ENCODE results near the gene C11orf71.

The C11orf71 gene

GRCh38 chr11:114412946-114413345 is 12.6 kb upstream of the C11orf71 start:
- no peak for TF ChIP-seq TCF12 (IDR thresholded peaks at IDR 0.05; ENCODE audit: low read depth)
- TF ChIP-seq EP300 (IDR thresholded peaks at IDR 0.05; ENCODE audit: borderline replicate concordance) = no peak

GRCh38 chr11:114401311-114401710 is 1.0 kb upstream of the C11orf71 start:
- no peak for TF ChIP-seq EGR1 (IDR thresholded peaks at IDR 0.05)
- TF ChIP-seq TAF1 (IDR thresholded peaks at IDR 0.05; ENCODE audit: low read depth) = no peak
- no peak for TF ChIP-seq MAX (IDR thresholded peaks at IDR 0.05)
- TF ChIP-seq TEAD4 (IDR thresholded peaks at IDR 0.05) = no peak

- TF ChIP-seq FOXM1 (IDR thresholded peaks at IDR 0.05; ENCODE audit: borderline replicate concordance, low read depth) (no peak), CEBPB (IDR thresholded peaks at IDR 0.05) (peak; percentile 90; the same call in 1 of the 2 replicates)
Observed at GRCh38 chr11:114400915-114401223, 558 bp upstream of the C11orf71 start.

- TF ChIP-seq TEAD4 (IDR thresholded peaks at IDR 0.05) (no peak), CEBPB (IDR thresholded peaks at IDR 0.05) (peak; percentile 19; the same call in 1 of the 2 replicates), MAX (IDR thresholded peaks at IDR 0.05) (peak; percentile 93), YY1 (IDR thresholded peaks at IDR 0.05; ENCODE audit: low read depth) (no peak), RAD21 (IDR thresholded peaks at IDR 0.05; ENCODE audit: low read depth) (no peak), EGR1 (IDR thresholded peaks at IDR 0.05) (no peak)
Observed at GRCh38 chr11:114399490-114400215, 658 bp downstream of the C11orf71 start.

GRCh38 chr11:114398303-114398920 is 1.9 kb downstream of the C11orf71 start:
- no peak for TF ChIP-seq REST (IDR thresholded peaks at IDR 0.05; ENCODE audit: low read depth)
- no peak for TF ChIP-seq MAX (IDR thresholded peaks at IDR 0.05)
- no peak for TF ChIP-seq ZBTB7A (IDR thresholded peaks at IDR 0.05; ENCODE audit: low read depth)

- TF ChIP-seq CREB1 (IDR thresholded peaks at IDR 0.05; ENCODE audit: low read depth) (no peak), ZBTB7A (IDR thresholded peaks at IDR 0.05; ENCODE audit: low read depth) (no peak), CEBPB (IDR thresholded peaks at IDR 0.05) (no peak), NFIC (IDR thresholded peaks at IDR 0.05) (no peak), TCF12 (IDR thresholded peaks at IDR 0.05; ENCODE audit: low read depth) (no peak), TEAD4 (IDR thresholded peaks at IDR 0.05) (no peak), TAF1 (IDR thresholded peaks at IDR 0.05; ENCODE audit: low read depth) (no peak), EP300 (IDR thresholded peaks at IDR 0.05; ENCODE audit: borderline replicate concordance) (no peak), RAD21 (IDR thresholded peaks at IDR 0.05; ENCODE audit: low read depth) (no peak), USF1 (IDR thresholded peaks at IDR 0.05) (no peak)
Observed at GRCh38 chr11:114397349-114397982, 2.8 kb downstream of the C11orf71 start.

- no peak for TF ChIP-seq REST (IDR thresholded peaks at IDR 0.05; ENCODE audit: low read depth)
- TF ChIP-seq ZBTB7A (IDR thresholded peaks at IDR 0.05; ENCODE audit: low read depth) = no peak
- TF ChIP-seq RAD21 (IDR thresholded peaks at IDR 0.05; ENCODE audit: low read depth) = no peak
- TF ChIP-seq TEAD4 (IDR thresholded peaks at IDR 0.05) = no peak
Observed at GRCh38 chr11:114396916-114397315, 3.4 kb downstream of the C11orf71 start.

Measured in Ishikawa (cell line).